ENCODE data around the gene NRDC. TPM values are rescaled to one million over a fixed set of nuclear protein-coding genes. Genes with fewer than 3 reads are reported as not detected.

NRDC gene
- polyA plus RNA-seq, 2 of the 4 experiments (the other 2 are of a cell fraction), result 129 to 162 TPM

- ATAC-seq, result no peak; a peak in 1 of 6 replicates
- FAIRE-seq, result no peak
- Histone ChIP-seq H3K4me2 (no peak overlapping the region), H3K4me1 (no peaks in the 10 kb centered on the region), H3K4me3 (no peak overlapping the region), H3K9me3 (no peaks in the 10 kb centered on the region), H3K27ac (no peak overlapping the region)
- TF ChIP-seq CTCF (IDR thresholded peaks at IDR 0.05) (no peak), NR3C1 (IDR thresholded peaks at IDR 0.05) (no peak), TP53 (CRISPR knock-in tag; IDR thresholded peaks at IDR 0.05) (no peak), CHD4 (IDR thresholded peaks at IDR 0.05; ENCODE audit: borderline replicate concordance) (no peak), HOXB5 (CRISPR knock-in tag; IDR thresholded peaks at IDR 0.05) (no peak), HOXB13 (CRISPR knock-in tag; IDR thresholded peaks at IDR 0.05; ENCODE audit: low read depth) (no peak), PHF8 (IDR thresholded peaks at IDR 0.05; ENCODE audit: borderline replicate concordance, low read depth) (no peak), BCL3 (IDR thresholded peaks at IDR 0.05) (no peak)
- ChIA-PET CTCF (interaction anchor here (1.3 kb wide), 1 partner anchor 16 kb away, joined by 3 read pairs; no protein-coding TSS in a partner anchor), POLR2A (no interaction called here)
- 93% methylated on average over 4 of the region's 4 CpGs for WGBS (ENCODE audit: missing lambda C conversion rate)
- DNase-seq (ENCODE audit: low read depth in 1 of 2, low spot score in 1 of 2), result no peak
Measured at GRCh38 chr1:51784997-51785421, 93.5 kb downstream of the NRDC start.

GRCh38 chr1:51780927-51781326 is 97.6 kb downstream of the NRDC start:
- H3K27ac ChIP-seq, result no peak overlapping the region
- H3K4me1 ChIP-seq, result no peaks in the 10 kb centered on the region
- no peak for FAIRE-seq
- POLR2A ChIA-PET, result no interaction called here
- H3K9me3 ChIP-seq, result no peaks in the 10 kb centered on the region
- ATAC-seq, result no peak
- H3K4me3 ChIP-seq, result no peak overlapping the region
- CTCF ChIA-PET, result interaction anchor here (1.0 kb wide), 1 partner anchor 14 kb away, joined by 3 read pairs; no protein-coding TSS in a partner anchor
- 86% methylated on average over 3 of the region's 3 CpGs for WGBS (ENCODE audit: missing lambda C conversion rate)
- no peak overlapping the region for H3K4me2 ChIP-seq
- no peak for DNase-seq (ENCODE audit: low read depth in 1 of 2, low spot score in 1 of 2)
- TF ChIP-seq MYC (IDR thresholded peaks at IDR 0.05; ENCODE audit: borderline replicate concordance, low read length) (no peak), FOSB (CRISPR knock-in tag; IDR thresholded peaks at IDR 0.05) (no peak), JUN (IDR thresholded peaks at IDR 0.05) (no peak), ATOH8 (CRISPR knock-in tag; IDR thresholded peaks at IDR 0.05; ENCODE audit: low read depth) (no peak), MAZ (IDR thresholded peaks at IDR 0.05; ENCODE audit: borderline replicate concordance, low read depth, low read length) (no peak), CBX2 (IDR thresholded peaks at IDR 0.05; ENCODE audit: borderline replicate concordance, low read depth) (no peak), CTCF (IDR thresholded peaks at IDR 0.05) (no peak), E2F6 (IDR thresholded peaks at IDR 0.05; ENCODE audit: borderline replicate concordance, low read depth) (no peak), NFE2L2 (conservative IDR thresholded peaks at IDR 0.05; ENCODE audit: low read length) (no peak), HMGXB4 (CRISPR knock-in tag; IDR thresholded peaks at IDR 0.05; ENCODE audit: borderline replicate concordance) (no peak), RARB (CRISPR knock-in tag; IDR thresholded peaks at IDR 0.05) (no peak), MAFK (IDR thresholded peaks at IDR 0.05; ENCODE audit: partially characterized antibody) (no peak), ZC3H11A (IDR thresholded peaks at IDR 0.05) (no peak), ZFP36 (IDR thresholded peaks at IDR 0.05; ENCODE audit: borderline replicate concordance, partially characterized antibody) (no peak), JUNB (IDR thresholded peaks at IDR 0.05) (no peak), KDM5A (IDR thresholded peaks at IDR 0.05) (no peak), RFX5 (IDR thresholded peaks at IDR 0.05) (no peak), CHD4 (IDR thresholded peaks at IDR 0.05; ENCODE audit: borderline replicate concordance) (no peak), BCL3 (IDR thresholded peaks at IDR 0.05) (no peak)

All from A549 (cell line).